ENCODE results near the gene IER3.
"Not testable (repeated sequence)": the region's sequence is repeated elsewhere in the genome, so short reads cannot be mapped to it uniquely, and the experiment has no call there.

The IER3 gene

GRCh38 chr6:30767944-30768301 lies 23.6 kb upstream of the IER3 start:
- DNase-seq: no peak

- DNase-seq: no peak
These were observed 23.0 kb upstream of the IER3 start for GRCh38 chr6:30767158-30767943.

GRCh38 chr6:30766461-30767157 lies 22.3 kb upstream of the IER3 start:
- DNase-seq: no peak

GRCh38 chr6:30765495-30765894 lies 21.1 kb upstream of the IER3 start:
- DNase-seq: not testable (repeated sequence)

GRCh38 chr6:30764490-30765043 lies 20.2 kb upstream of the IER3 start:
- DNase-seq: not testable (repeated sequence)

GRCh38 chr6:30763618-30764489 lies 19.5 kb upstream of the IER3 start:
- DNase-seq: no peak

- DNase-seq: no peak
These were observed 18.8 kb upstream of the IER3 start for GRCh38 chr6:30763155-30763617.

- no peak for DNase-seq
These were observed 17.6 kb upstream of the IER3 start for GRCh38 chr6:30761791-30762429.

GRCh38 chr6:30760549-30760948 lies 16.2 kb upstream of the IER3 start:
- DNase-seq: no peak

- DNase-seq: no peak
These were observed 15.4 kb upstream of the IER3 start for GRCh38 chr6:30759575-30760239.

GRCh38 chr6:30757261-30757904 lies 13.0 kb upstream of the IER3 start:
- no peak for DNase-seq

- DNase-seq: not testable (repeated sequence)
These were observed 12.2 kb upstream of the IER3 start for GRCh38 chr6:30756405-30757003.

GRCh38 chr6:30754631-30755030 lies 10.3 kb upstream of the IER3 start:
- no peak for DNase-seq

- no peak for DNase-seq
These were observed 8.0 kb upstream of the IER3 start for GRCh38 chr6:30752157-30752927.

- DNase-seq: no peak
These were observed 6.0 kb upstream of the IER3 start for GRCh38 chr6:30750379-30750668.

GRCh38 chr6:30749554-30750378 lies 5.4 kb upstream of the IER3 start:
- DNase-seq: no peak

GRCh38 chr6:30748851-30749540 lies 4.6 kb upstream of the IER3 start:
- no peak for DNase-seq

- no peak for DNase-seq
These were observed 3.8 kb upstream of the IER3 start for GRCh38 chr6:30747902-30748769.

Measured in stimulated activated naive CD4-positive, alpha-beta T cell treated with Interleukin-2 at 50 U/mL for 16 hours (primary cell).